Measurements from ENCODE around the gene FXYD7. TPM values are rescaled to one million over a fixed set of nuclear protein-coding genes. Genes with fewer than 3 reads are reported as not detected.

FXYD7 gene
- total and polyA plus RNA-seq, 2 of the 13 experiments (the other 11 are each of a cell fraction or from before 2014, with no cell fraction given), result 0.55 TPM; not detected in 1

DNA sequence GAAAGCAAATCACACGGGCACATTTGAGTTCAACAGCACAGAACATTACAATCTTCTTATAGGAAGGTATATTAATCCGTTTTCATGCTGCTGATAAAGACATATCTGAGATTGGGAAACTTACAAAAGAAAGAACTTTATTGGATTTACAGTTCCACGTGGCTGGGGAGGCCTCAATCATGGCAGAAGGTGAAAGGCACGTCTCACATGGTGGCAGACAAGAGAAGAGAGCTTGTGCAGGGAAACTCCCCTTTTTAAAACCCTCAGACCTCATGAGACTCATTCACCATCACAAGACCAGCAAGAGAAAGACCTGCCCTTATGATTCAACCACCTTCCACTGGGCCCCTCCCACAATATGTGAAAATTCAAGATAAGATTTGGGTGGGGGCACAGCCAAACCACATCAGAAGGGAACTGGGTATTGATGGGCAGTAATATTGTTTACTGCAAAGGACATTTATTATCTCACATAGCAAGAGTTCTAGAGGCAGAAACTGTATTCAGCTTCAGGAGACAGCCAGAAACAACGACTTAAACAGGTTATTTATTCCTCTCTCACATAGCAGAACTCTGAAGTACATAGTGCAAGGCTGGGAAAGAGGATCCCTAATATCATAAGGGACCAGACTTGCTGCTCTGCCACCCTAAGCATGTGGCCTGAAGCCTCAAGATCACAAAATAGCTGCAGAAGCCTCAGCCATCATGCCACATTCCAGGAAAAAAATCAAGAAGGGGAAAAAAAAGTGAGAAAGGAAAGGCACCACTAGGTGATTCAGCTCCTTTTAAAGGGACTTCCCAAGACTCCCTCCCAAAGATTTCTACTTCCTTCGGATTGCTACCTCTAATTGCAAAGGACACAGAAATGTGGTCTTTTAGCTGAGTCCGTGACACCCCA is 34.6 kb downstream of the FXYD7 start:
- H3K4me1 ChIP-seq (ENCODE audit: insufficient read depth, low read length), result no peaks in the 10 kb centered on the region
- H3K27me3 ChIP-seq (ENCODE audit: control insufficient read depth in 1 of 2, insufficient read depth in 2 of 2, low read length in 2 of 2), result peaks cover 0 to 6% of the 10 kb centered on the region in 2 experiments; a peak in 2 of 5 replicates
- in situ Hi-C loops (cut with HindIII; ENCODE audit: extremely low pct_ligation_motif_present, low pct_unique_long_range_greater_than_20kb) (no loop called here), intact Hi-C loops (cut with micrococcal nuclease; ENCODE audit: unreplicated experiment) (no loop called here)
- H3K79me2 ChIP-seq (ENCODE audit: insufficient read depth, low read length), result no peaks in the 10 kb centered on the region
- H4K20me1 ChIP-seq (ENCODE audit: insufficient read depth, low read length), result no peaks in the 10 kb centered on the region
- H3K27ac ChIP-seq (ENCODE audit: extremely low read length, insufficient read depth, low read length), result no peak overlapping the region
- BruUV-seq (replicated peaks), result no TSS peak
- no peaks in the 10 kb centered on the region for H3K36me3 ChIP-seq (replicated peaks in 1 of 2; ENCODE audit: control insufficient read depth in 1 of 2, insufficient read depth in 2 of 2, low read length in 2 of 2)
- ChIA-PET CTCF (ENCODE audit: low intra/inter-chr PET ratio, low total read pairs) (no interaction called here), POLR2A (no interaction called here)
- DNase-seq (ENCODE audit: low spot score) (no peak), FAIRE-seq (no peak), ATAC-seq (no peak)
- H3K9ac ChIP-seq (ENCODE audit: insufficient read depth, low read depth, low read length), result no peak overlapping the region
- no peak overlapping the region for H3K4me3 ChIP-seq (replicated peaks in 1 of 3; ENCODE audit: insufficient read depth in 1 of 3, low read depth in 2 of 3, low read length in 3 of 3)
- H3K9me3 ChIP-seq (ENCODE audit: low read length), result no peaks in the 10 kb centered on the region
- no peak overlapping the region for H2AFZ ChIP-seq (ENCODE audit: low read length)
- no peak for TF ChIP-seq ZNF382 (CRISPR knock-in tag; IDR thresholded peaks at IDR 0.05; ENCODE audit: borderline replicate concordance)
- TF ChIP-seq ZNF253 (CRISPR knock-in tag; IDR thresholded peaks at IDR 0.05; ENCODE audit: borderline replicate concordance), result no peak
- TF ChIP-seq ZBTB38 (CRISPR knock-in tag; IDR thresholded peaks at IDR 0.05), result no peak
- no peak for TF ChIP-seq ZNF773 (CRISPR knock-in tag; IDR thresholded peaks at IDR 0.05; ENCODE audit: borderline replicate concordance)
- TF ChIP-seq, protein P1, sequence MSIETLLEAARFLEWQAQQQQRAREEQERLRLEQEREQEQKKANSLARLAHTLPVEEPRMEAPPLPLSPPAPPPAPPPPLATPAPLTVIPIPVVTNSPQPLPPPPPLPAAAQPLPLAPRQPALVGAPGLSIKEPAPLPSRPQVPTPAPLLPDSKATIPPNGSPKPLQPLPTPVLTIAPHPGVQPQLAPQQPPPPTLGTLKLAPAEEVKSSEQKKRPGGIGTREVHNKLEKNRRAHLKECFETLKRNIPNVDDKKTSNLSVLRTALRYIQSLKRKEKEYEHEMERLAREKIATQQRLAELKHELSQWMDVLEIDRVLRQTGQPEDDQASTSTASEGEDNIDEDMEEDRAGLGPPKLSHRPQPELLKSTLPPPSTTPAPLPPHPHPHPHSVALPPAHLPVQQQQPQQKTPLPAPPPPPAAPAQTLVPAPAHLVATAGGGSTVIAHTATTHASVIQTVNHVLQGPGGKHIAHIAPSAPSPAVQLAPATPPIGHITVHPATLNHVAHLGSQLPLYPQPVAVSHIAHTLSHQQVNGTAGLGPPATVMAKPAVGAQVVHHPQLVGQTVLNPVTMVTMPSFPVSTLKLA (IDR thresholded peaks at IDR 0.05), result 0 out of 2 replicates have a peak, but pooled peaks have one; percentile 5
- peak; percentile 90 for TF ChIP-seq ZNF430 (CRISPR knock-in tag; IDR thresholded peaks at IDR 0.05)
- TF ChIP-seq MYC (CRISPR knock-in tag; IDR thresholded peaks at IDR 0.05; ENCODE audit: borderline replicate concordance), result no peak
- WGBS (ENCODE audit: low lambda C conversion rate), result 21% methylated on average over 7 of the region's 7 CpGs
- no peak overlapping the region for H3K4me2 ChIP-seq (ENCODE audit: low read depth, low read length)

Data from HepG2 (cell line).